NT2/D1 (cell line): ENCODE data around the gene MINDY1.

ENCODE experiments used
- DNase-seq: peaks from one replicate; pipeline ENCODE4 v3.0.0-alpha.2; 2011; ENCODE audit warnings: low read depth, low spot score
- H3K27me3 ChIP-seq: 2 replicates; pipeline ENCODE4 v1.6.0; 2011; ENCODE audit warnings: mild to moderate bottlenecking; ENCODE audit not compliant: insufficient read length, insufficient read depth
- H3K36me3 ChIP-seq: 2 replicates; pipeline ENCODE4 v1.6.1; 2011; ENCODE audit warnings: mild to moderate bottlenecking, low read length, mixed read lengths; ENCODE audit not compliant: insufficient read depth, insufficient read length
- H3K4me1 ChIP-seq: 2 replicates; pipeline ENCODE4 v1.5.1; 2011; ENCODE audit not compliant: insufficient read depth, insufficient read length
- H3K4me3 ChIP-seq: 2 replicates; pipeline ENCODE4 v1.5.1; 2011; ENCODE audit warnings: low read depth; ENCODE audit not compliant: insufficient read length
- H3K9ac ChIP-seq: 2 replicates; pipeline ENCODE4 v1.6.0; 2011; ENCODE audit warnings: low read depth; ENCODE audit not compliant: insufficient read length
- H3K9me3 ChIP-seq: 2 replicates; pipeline ENCODE4 v1.5.1; 2011; ENCODE audit warnings: mild to moderate bottlenecking, low read length; ENCODE audit not compliant: insufficient read depth
- SUZ12 ChIP-seq: IDR thresholded peaks from 2 replicates; pipeline ENCODE4 v1.6.1; 2011; ENCODE audit not compliant: insufficient read length, insufficient read depth; ENCODE audit errors: extremely low read depth
- YY1 ChIP-seq: IDR thresholded peaks from 2 replicates; pipeline ENCODE4 v1.6.1; 2011; ENCODE audit not compliant: insufficient read length, insufficient read depth
- ZNF274 ChIP-seq: IDR thresholded peaks from 2 replicates; pipeline ENCODE4 v1.6.1; 2011; ENCODE audit warnings: mild to moderate bottlenecking, low read depth, low read length

MINDY1 gene

DNA sequence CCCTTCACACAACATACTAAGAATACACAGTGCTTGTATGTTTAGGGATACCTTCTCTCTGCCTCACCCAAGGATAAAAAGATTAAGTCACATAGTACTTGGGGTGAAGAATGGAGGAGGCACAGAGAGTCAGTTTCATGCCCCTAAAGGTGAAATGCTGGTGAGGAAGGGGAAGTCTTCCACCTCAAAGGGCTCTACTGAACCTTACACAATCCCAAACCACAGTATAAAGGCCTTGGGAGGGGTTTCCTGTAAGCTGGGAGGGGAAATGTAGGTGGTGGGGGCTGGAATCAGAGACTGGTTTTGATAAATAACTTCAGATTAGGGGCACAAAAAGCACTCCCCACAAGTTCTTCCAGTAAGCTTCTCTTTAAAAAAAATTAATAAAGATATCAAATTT is 3.5 kb downstream of the MINDY1 start:
- DNase-seq, result no peak
- Histone ChIP-seq H3K9ac (no peak overlapping the region), H3K36me3 (no peaks in the 10 kb centered on the region), H3K4me1 (peaks cover 4% of the 10 kb centered on the region), H3K9me3 (no peaks in the 10 kb centered on the region), H3K4me3 (no peak overlapping the region), H3K27me3 (no peaks in the 10 kb centered on the region)
- no peak for TF ChIP-seq YY1
- no peak for TF ChIP-seq SUZ12
- TF ChIP-seq ZNF274, result no peak

DNA sequence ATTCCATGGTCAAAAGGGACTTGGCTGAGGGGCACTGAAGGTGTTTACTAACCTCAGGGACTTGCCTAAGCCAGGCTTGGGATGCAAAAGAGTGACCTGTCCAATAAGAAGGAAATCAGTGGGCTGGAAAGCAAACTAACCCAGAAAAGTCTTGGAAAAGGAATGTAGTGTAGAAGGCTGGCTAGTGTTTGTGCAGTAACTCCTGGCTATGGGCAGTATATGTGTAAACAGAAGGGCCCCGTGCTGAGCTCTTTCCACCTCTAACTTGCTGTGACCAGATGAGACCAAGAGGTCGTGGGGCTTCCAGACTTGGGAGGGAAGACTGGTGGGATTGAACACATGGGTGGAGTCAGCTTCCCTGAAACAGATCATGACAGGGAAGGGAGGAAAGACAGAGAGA is 4.1 kb downstream of the MINDY1 start:
- no peak for DNase-seq
- H3K27me3 ChIP-seq, result no peaks in the 10 kb centered on the region
- H3K9me3 ChIP-seq, result no peaks in the 10 kb centered on the region
- no peak overlapping the region for H3K9ac ChIP-seq
- H3K4me3 ChIP-seq, result no peak overlapping the region
- H3K36me3 ChIP-seq, result no peaks in the 10 kb centered on the region
- H3K4me1 ChIP-seq, result peaks cover 3% of the 10 kb centered on the region
- TF ChIP-seq ZNF274, result no peak
- TF ChIP-seq SUZ12, result no peak
- TF ChIP-seq YY1, result no peak

DNA sequence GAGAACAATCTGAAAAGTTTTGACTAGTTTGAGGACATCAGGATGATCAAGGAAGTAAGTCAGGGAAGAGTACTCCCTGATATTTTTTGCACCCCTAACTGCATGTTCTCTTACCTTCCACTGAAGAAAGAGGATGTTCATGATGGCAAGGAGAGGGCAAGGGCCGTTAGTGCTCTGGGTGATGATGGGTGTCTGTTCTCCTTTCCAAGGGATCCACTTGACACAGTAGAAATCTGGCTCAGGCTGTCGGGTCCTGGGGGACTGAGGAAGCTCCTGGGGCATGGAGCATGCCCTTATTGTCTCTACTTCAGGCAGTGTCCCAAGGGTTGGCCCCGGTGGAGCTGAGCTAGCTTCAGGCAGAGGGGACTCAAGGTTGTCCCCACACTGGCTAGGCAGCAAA is 4.7 kb downstream of the MINDY1 start:
- H3K27me3 ChIP-seq, result no peaks in the 10 kb centered on the region
- no peak for DNase-seq
- no peaks in the 10 kb centered on the region for H3K36me3 ChIP-seq
- no peak overlapping the region for H3K4me3 ChIP-seq
- no peak for TF ChIP-seq SUZ12
- no peak for TF ChIP-seq ZNF274
- no peak for TF ChIP-seq YY1
- H3K9ac ChIP-seq, result no peak overlapping the region
- H3K9me3 ChIP-seq, result no peaks in the 10 kb centered on the region
- no peaks in the 10 kb centered on the region for H3K4me1 ChIP-seq

DNA sequence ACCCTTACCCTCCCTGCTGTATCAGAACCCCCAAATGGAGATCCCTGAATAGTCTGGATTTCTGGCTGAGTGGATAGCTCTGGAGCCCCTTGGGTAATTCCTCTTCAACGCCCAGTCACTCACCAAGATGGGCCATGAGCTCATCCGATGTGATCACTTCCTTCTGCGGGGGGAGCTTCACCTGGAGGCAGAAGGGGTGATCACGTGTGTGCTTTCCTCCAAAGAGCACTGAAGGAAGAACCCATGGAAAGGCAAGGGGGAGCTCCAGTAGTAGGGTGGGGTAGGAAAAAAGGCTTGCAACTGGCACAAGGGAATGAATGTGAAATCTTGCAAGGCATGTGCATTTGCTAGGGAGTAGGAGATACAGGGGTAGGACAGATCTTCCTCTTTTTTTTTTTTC is 5.1 kb downstream of the MINDY1 start:
- Histone ChIP-seq H3K4me3 (no peak overlapping the region), H3K27me3 (no peaks in the 10 kb centered on the region), H3K9ac (no peak overlapping the region), H3K4me1 (no peaks in the 10 kb centered on the region), H3K36me3 (no peaks in the 10 kb centered on the region), H3K9me3 (no peaks in the 10 kb centered on the region)
- TF ChIP-seq YY1, result no peak
- TF ChIP-seq ZNF274, result no peak
- TF ChIP-seq SUZ12, result no peak
- no peak for DNase-seq

DNA sequence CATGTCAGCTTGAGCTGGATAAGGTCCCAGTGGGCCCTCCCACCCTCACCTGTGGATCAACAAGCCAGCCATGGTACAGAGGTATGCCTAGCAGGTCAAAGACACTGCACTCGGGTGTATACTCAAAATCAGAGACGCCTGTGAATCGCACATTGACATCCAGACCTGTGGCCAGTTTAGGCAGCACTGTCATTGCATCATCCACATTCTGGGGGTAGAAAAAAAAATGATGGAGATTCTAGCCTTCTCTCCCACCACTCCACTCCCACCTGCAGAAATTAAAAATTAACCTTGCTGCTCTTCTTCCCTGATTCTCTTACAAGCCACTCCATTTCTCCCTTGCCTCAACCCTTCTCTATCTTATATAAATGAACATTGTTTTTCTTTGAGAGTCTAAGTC is 6.3 kb downstream of the MINDY1 start:
- no peak overlapping the region for H3K4me3 ChIP-seq
- DNase-seq, result no peak
- H3K9ac ChIP-seq, result no peak overlapping the region
- no peaks in the 10 kb centered on the region for H3K9me3 ChIP-seq
- no peaks in the 10 kb centered on the region for H3K36me3 ChIP-seq
- TF ChIP-seq ZNF274, result no peak
- TF ChIP-seq YY1, result no peak
- TF ChIP-seq SUZ12, result no peak
- H3K4me1 ChIP-seq, result peaks cover 4% of the 10 kb centered on the region
- no peaks in the 10 kb centered on the region for H3K27me3 ChIP-seq

DNA sequence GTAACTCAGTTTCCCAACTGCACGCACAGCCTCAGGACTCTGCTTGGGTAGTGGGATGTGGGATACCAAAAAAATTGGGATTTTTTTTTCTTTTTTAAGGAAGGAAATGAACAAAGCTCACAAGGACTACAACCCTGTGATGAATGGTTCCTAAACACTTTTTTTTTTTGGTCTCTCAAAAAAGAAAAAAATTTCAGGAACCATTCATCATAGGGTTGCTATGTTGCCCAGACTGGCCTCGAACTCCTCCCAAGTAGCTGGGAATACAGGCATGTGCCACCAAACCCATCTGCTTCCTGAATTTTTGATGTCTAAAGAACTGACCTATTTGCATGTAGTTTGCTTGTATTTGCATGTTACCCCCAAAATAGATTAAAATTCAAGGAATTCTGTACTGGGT is 6.8 kb downstream of the MINDY1 start:
- Histone ChIP-seq H3K4me1 (peaks cover 7% of the 10 kb centered on the region), H3K36me3 (no peaks in the 10 kb centered on the region), H3K9me3 (no peaks in the 10 kb centered on the region), H3K27me3 (no peaks in the 10 kb centered on the region), H3K4me3 (no peak overlapping the region), H3K9ac (no peak overlapping the region)
- TF ChIP-seq YY1, result no peak
- no peak for TF ChIP-seq ZNF274
- TF ChIP-seq SUZ12, result no peak
- no peak for DNase-seq

DNA sequence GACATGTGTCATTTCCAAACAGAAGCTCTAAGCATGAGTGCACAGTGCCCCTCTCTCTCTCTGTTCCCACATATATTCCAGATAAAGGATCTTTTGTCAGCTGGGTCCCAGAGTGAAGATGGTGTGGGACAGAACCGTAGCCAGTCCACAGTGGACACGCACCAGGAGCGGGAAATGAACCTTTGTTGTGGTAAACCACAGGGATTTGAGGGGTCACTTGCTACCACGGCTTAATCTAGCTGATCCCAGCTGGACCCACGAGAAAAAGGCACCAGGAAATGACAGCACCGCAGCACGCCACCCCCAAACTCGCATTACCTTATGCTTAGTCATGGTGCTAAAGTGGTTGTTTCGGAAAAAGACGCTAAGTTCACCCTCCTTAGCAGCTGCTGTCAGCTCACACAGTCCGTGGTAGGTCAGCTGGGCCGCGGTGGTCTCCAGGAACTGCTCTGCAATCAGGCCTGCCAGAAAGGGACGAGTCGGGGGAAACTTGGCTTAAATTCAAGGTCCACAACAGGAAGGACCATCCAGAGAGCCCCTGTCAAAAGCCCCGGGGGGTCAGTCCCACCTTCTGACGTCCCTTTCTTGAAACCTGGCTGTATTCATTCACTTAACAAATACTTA is 7.5 kb downstream of the MINDY1 start:
- H3K4me3 ChIP-seq, result no peak overlapping the region
- H3K27me3 ChIP-seq, result no peaks in the 10 kb centered on the region
- no peak for DNase-seq
- TF ChIP-seq YY1, result no peak
- TF ChIP-seq SUZ12, result no peak
- TF ChIP-seq ZNF274, result no peak
- H3K4me1 ChIP-seq, result peaks cover 7% of the 10 kb centered on the region
- H3K36me3 ChIP-seq, result no peaks in the 10 kb centered on the region
- no peak overlapping the region for H3K9ac ChIP-seq
- no peaks in the 10 kb centered on the region for H3K9me3 ChIP-seq

DNA sequence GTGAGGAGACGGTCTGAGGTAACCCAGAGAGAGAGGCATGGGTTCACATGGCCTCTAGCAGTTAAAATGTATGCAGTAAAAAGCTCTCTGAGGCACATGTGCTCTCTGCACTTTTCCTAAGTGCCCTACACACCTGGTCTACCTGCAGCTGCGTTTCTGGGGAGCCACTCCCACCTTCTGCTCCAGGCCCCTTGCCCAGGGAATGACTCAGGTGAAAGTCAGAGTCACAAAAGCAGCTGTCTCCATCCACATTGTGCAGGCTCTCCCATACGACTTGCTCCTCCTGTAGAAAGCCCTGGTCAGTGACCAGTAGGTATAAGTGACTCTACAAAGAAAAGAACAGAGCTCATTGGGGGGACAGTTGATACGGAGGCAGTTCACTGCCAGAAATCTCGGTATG is 8.8 kb downstream of the MINDY1 start:
- Histone ChIP-seq H3K4me1 (peaks cover 7% of the 10 kb centered on the region), H3K27me3 (no peaks in the 10 kb centered on the region)
- DNase-seq, result no peak

More for the DNA sequence above, 8.8 kb downstream of the MINDY1 start:
- TF ChIP-seq SUZ12, result no peak
- TF ChIP-seq ZNF274, result no peak
- TF ChIP-seq YY1, result no peak
- Histone ChIP-seq H3K9me3 (no peaks in the 10 kb centered on the region), H3K36me3 (no peaks in the 10 kb centered on the region), H3K4me3 (no peak overlapping the region), H3K9ac (no peak overlapping the region)
